Heart left ventricle (tissue), 13 donors: Measurements from ENCODE around the gene CRABP1.

Source experiments
- POLR2A ChIP-seq, 2 donors: fragments of 450-650 bp; IDR thresholded peaks; one replicate each; pipeline ENCODE4 v1.6.1; 2017; ENCODE audit warnings: antibody characterized with exemption in 2 of 2, mild to moderate bottlenecking in 2 of 2, moderate library complexity in 2 of 2
- TF ChIP-seq, protein P1 (sequence below), 12 donors: fragments of 200-600 bp; sonication (generic) in 4 of 12; IDR thresholded peaks; one replicate each; pipeline versions ENCODE4 v1.5.0 to v1.8.0; 2018 to 2022; ENCODE audit warnings: antibody characterized with exemption in 12 of 12, mild to moderate bottlenecking in 5 of 12
- donor health status: ischemic (EF 13 %, LVEDD 7.1; RV severe dilation, severe dysfunction).
- donor health status: DM: no; HTN: yes; CAD: no.
- donor health status: DM: no; HTN: no; CAD: no.
- donor health status: ischemic (EF 25% LVEDD 6.9; RV normal size, moderate dysfunction).
- donor health status: ischemic (EF 25% LVEDD 5.7; RV mildly dilated, moderate dysfunction).
- donor health status: ischemic (EF 35%, LVEDD 5.7; RV mildly dilated, moderate dysfunction).
- donor health status: nonischemic (EF 11% LVEDD 7.7; RV severe dilation, severe dysfunction).
- donor health status: DM: yes; HTN: yes; CAD: no.
- donor health status: PGD.
- donor health status: ischemic (EF 29% LVEDD 5.4; RV normal size, mild dysfunction).
- donor health status: nonischemic (EF 23%, LVEDD 6.1; RV moderate dilation, normal function).

DNA sequence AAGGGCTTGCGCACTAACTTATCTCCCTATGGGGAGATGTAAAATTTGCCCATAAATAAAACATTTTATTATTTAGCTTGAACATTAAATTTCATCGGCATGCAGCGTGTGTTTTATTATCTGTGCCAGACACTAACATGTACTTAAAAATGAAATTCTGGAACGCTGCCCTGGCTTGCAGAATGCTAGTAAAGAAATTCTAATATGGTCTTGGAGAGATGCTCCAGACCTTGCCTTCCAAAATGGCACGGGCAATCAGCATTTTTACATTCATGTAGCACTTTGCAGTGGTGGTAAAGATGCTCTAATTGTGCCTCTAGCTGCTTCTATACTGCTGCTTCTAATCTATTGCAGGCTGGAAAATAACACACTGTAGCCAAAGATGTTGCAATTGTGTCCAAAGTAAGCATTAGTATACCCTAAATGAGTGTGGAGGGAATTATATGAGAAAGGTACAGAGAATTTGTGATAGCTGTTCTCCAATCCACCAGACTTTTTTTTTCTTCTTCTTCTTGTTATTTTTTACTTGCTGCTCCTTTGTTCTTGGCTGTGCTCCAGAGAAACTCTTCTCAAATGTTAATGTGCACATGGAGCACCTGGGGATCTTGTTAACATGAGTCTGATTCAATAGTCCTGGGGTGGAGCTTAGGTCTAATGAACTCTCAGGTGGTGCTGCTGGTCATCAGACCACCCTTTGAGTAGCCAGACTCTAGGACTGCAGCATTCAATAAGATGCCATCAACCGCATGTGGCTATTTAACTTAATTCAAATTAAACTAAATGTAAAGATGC is 47.3 kb downstream of the CRABP1 start:
- TF ChIP-seq, protein P1, sequence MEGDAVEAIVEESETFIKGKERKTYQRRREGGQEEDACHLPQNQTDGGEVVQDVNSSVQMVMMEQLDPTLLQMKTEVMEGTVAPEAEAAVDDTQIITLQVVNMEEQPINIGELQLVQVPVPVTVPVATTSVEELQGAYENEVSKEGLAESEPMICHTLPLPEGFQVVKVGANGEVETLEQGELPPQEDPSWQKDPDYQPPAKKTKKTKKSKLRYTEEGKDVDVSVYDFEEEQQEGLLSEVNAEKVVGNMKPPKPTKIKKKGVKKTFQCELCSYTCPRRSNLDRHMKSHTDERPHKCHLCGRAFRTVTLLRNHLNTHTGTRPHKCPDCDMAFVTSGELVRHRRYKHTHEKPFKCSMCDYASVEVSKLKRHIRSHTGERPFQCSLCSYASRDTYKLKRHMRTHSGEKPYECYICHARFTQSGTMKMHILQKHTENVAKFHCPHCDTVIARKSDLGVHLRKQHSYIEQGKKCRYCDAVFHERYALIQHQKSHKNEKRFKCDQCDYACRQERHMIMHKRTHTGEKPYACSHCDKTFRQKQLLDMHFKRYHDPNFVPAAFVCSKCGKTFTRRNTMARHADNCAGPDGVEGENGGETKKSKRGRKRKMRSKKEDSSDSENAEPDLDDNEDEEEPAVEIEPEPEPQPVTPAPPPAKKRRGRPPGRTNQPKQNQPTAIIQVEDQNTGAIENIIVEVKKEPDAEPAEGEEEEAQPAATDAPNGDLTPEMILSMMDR (IDR thresholded peaks at IDR 0.05): no peak
- TF ChIP-seq POLR2A (IDR thresholded peaks at IDR 0.05): no peak
